Esophagus mucosa (tissue), 1 donor: ENCODE measurements around the gene ISCU. TPM values are rescaled to one million over a fixed set of nuclear protein-coding genes. Genes with fewer than 3 reads are reported as not detected.

ENCODE experiments used
- ATAC-seq: fragments of 200-7000 bp; cut with Tn5 transposase; one replicate; pipeline ENCODE4 v1.9.1; 2020
- total RNA-seq: library from RNA; stranded (reverse); gene quantifications from one replicate; pipeline ENCODE4 v1.2.4, GENCODE V29; 2023
- donor health status: DM: yes; HTN: yes; CAD: no.

The ISCU gene
- total RNA-seq, 1 donor from 2014 or later = 51.2 TPM

DNA sequence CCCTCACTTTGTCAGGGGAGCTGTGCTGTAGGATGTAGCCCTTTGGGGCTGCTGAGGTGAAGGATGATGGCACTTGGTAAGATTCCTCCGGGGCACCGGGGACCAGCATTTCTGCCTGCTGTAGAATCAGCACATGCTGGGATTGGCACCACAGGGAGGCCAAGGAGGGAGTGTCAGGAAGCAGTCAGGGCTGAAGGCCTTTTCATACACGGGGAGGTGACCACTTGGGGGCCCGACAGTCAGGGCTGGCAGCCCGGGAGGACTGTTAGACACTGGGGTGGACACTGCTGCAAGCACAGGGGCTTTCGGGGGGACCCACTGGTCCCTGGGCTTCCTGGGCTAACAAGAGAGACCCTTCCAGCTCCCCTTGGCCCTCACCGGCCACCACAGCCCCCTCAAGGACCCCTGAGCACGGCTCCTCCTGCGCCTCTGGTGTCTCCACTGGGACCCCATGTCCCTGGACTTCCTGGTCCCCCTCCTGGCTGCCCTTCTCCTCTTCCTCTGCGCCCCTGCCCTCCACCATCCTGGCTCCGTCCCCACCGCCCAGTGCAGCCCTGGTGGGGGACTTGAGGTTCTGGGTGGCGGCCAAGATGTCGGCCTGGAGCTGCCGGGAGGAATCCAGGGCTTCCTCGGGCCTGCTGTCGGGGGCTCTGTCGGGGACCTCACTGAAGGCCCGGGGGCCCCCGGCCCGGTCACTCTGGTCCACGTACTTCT lies 29.0 kb downstream of the ISCU start:
- ATAC-seq = no peak

DNA sequence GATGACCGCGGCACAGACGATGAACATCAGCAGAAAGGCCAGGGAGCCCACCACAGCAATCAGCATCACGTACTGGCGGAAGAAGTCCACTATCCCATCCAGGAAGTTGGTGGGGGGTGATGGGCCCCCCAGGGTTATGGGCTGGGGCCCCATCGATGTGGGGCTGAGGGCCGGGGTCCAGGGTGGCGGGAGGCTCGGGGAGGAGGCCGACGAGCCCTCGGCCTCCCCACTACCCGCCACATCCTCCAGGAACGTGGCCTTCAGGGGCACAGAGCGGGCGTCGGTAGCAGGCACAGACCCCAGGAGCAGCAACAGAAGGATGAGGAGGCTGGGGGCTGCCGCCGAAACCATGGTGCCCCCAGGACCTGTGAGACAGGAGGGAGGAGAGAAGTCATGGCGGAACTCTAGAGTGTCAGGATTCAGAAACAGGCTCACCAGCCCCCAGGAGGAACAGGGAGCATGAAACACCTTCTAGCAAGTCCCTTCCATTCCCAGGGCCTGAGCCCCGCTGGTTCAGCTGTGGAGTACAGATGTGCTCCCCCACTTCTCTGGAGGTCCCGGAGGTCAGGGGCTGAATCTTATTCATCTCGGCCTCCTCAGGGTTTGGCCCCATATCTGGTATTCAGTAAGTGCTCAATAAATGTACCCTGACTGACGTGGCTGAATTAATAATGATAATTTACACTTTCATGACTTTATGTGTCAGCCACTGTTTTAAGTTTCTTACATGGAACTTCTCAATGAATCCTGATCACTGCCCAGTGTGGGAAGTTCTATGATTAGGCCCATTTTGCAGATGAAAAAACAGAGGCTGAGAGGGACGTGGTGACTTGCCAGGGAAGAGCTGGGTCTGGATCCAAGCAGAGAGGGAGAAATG lies 29.9 kb downstream of the ISCU start:
- ATAC-seq = no peak

DNA sequence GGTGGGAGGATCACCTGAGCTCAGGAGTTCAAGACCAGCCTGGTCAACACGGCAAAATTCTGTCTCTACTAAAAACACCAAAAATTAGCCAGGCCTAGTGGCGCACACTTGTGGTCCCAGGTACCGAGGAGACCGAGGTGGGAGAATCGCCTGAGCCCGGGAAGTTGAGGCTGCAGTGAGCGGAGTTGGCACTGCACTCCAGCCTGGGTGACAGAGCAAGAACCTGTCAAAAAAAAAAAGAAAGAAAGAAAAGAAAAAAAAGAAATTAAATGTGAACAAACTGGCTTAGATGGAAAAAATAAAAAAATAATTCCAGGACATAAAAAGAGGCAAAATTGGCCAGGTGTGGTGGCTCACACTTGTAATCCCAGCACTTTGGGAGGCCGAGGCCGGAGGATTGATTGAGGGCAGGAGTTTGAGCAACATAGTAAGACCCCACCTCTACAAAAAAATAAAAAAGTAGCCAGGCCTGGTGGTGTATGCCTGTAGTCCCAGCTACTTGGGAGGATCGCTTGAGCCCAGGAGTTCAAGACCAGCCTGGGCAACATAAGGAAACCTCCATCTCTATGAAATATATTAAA lies 32.0 kb downstream of the ISCU start:
- ATAC-seq = no peak

DNA sequence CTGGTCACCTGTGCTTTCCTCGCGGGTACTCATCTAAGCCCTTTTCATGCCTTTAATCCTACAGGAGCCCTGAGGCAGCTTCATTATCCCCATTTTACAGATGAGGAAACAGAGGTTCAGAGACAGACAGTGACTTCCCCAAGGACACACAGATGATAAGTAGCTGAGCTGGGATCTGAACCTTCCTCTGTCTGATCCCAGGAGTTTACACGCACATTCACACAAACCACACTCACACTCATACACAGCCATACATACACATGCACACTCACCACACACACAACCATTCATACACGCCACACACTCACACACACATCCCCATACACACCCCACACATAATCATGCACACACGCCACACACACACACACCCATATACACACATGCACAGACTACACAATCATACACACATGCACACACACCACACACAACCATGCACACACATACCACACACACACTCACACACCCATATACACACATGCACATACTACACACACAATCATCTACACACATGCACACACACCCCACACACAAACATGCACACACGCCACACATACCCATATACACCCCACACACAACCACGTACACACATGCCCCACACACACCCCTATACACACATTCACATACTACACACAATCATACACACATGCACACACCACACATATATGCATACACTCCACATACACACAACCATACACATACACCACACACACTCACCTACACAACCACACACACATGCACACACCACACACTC lies 32.7 kb downstream of the ISCU start:
- ATAC-seq = no peak

DNA sequence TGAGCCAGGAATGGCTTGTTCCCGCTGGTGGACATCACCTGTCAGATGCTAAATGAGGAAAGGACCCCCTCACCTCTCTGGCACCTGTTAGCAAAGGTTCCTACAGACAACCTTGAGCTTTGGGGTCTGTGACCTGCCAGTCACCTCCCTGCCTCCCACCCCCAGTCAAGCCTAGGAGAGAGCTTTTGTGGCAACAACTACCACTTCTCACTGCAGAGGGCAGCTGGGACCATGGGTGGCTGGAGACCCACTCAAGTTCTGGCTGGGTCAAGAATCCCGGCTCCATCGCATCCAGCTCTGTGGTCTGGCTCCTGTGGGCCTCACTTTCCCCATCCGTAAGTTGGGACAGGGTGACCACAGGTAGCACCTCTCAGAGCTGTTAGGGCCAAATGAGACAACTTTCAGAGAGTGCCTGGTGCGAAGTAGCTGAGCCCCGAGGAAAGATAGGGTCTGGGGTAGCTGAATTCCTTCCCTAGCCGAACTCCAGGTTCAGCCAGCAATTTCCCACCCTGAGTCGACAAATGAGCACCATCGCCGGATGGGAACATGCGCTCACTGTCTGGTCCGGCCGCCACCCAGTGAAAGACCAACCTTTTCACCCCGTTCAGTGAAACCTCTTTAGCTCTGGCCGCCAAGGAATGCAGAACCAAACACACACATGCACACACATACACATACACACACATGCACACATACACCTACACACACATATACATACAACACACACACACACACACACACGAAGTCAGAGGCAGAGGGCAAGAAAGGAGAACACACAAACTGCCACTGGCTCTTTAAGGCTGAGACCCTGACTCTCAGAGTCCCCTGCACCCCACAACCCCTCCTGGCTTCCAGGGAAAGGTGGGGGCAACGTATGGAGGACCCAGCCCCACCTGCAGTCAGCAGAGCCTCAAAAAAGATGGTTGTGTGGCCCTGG lies 33.6 kb downstream of the ISCU start:
- no peak for ATAC-seq

DNA sequence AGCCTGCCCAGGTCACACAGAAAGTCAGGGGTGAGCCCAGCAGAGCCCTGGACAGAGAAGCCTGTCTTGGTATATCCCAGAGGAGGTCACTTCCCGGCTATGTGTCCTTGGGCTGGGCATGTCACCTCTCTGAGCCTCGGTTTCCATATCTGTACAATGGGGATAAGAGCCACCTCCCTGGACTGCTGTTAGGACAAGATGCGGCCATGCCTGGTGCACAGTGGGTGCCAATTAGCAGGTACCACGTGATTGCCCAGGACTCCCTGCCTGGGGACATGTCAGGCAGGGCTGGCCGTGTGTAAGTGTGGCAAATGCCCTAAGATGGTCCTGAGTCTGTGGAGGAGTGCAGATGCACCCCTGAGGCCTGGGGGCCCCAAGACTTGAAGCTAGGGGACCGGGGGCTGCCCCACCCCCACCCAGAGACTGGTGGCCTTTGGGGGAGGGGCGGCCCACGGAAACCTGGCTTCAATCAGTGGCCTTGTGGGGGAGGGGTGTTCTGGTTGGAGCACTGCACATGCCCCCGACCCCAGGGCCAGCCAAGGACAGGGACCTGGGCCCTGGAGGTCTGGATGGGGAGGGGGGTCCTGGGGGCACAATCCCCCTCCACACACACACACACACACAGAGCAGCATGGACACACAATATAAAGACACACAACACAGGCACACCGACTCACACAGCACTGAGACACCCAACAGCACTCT lies 34.6 kb downstream of the ISCU start:
- peak; percentile 16 for ATAC-seq

DNA sequence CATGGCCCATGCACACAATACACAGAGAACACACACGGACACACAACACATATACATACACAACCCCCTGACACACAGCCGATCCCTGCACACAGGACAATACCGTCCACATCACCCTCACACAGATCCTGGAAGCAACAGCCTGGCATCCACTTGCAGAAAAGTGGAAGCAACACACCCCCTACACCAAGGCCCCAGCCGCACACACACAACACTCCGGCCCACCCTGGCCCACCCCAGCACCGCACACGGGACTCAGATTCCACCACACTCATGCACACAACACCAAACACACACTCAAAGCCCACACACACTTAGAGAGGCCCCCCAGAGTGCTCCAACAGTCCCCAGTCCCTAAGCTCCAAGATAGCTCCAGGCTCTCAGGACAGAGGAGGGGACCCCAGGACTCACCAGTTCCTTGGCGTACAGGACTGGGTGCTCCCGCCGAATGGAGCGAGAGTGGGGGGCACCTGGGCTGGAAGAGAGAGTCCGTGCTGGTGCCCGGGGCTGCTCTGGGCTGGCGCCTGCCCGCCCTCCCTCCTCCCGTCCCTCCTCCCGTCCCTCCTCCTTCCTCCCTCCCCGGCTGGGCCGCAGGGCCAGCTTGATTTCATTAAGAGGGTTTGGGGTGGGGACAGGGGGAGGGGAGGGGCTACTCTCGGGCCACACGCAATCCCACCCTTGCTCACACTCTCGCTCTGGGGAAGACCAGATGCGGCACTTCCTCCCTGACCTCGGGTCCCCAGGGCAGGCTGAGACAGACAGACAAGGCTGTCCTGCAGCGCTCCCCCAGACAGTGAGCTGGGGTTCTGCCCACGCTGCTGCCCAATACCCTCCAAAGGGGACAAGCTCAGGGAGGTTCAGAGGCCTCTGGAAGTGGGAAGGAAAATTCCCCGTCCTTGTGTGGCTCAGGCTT lies 35.4 kb downstream of the ISCU start, which contains the start of gene TMEM119:
TMEM119 (minus strand) TSS at position 526 of the 913 bp plus-strand sequence. CDS start 5,701 bp downstream, outside the sequence.
- peak; percentile 18 for ATAC-seq

DNA sequence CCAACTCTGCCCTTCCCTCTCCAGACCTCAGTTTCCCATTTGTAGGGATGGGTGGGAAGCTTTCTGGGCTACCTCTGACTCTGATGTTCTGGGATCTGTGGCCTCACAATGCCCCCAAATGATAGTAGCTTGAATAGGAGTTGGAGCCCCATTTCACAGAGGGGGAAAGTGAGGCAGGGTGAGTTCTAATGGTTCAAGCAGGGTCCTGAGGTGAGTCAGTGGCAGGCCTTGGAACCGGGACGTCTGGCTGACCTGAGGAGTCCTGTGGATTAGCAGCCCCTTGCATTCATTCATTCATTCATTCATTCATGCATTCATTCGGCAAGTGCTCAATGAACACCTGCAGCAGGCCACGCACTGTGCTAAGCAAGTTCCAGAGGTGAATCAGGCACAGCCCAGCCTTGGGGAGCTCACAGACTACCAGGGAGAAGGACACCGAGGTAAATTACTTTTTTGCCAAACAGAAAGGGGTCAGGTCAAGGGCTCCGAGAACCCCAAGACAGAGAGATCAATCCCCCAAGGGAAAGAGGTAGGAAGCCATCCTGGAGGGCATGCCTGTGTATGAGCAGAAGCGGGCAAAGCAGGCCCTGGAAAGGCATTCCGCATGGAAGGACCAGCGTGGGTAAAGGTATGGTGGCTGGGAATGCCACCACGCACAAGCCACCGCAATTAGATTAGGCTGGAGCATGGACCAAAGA lies 36.3 kb downstream of the ISCU start:
- no peak for ATAC-seq

DNA sequence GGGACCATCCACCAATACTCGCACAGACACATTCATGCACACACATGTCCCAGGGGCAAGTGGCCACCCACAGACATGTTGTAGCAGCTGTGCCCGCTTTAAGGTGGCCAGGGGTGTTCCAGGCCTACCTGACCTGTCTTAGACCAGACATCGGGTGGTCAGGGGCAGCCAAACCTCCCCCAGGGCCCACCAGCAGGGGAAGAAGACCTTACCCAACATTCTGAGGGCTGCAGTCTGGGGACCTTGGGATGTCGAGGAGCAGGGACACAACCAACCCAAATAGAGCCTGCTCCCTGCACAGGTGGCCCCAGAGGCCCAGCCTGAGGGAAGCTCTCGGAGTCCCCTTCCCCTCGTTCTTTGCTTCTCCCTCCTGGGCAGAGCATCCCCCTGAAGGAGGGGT lies 37.1 kb downstream of the ISCU start:
- no peak for ATAC-seq

DNA sequence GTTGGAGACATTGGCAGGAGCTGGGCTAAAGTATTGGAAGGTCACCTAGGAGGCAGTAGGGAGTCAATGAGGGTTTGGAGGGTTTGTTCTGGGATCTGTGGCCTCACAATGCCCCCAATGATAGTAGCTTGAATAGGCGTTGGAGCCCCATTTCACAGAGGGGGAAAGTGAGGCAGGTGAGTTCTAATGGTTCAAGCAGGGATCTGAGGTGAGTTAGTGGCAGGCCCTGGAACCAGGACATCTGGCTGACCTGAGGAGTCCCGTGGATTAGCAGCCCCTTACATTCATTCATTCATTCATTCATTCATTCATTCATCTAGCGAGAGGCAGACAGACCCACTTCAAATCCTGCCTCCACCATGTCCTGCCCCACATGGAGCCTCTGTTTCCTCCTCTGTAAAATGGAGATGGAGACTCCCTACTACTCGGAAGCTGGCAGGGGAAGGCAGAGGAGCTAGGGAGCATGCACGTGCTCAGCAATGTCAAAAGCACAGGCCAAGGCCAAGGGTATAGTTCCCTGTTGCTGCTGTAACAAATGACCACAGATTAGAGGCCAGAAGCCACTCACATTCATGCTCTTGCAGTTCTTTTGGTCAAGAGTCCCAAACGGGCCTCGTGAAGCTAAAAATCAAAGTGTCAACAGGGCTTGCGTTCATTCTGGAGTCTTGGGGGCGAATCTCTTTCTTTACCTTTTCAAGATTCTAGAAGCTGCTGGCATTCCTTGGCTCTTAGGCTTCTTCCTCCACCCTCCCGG lies 37.7 kb downstream of the ISCU start:
- no peak for ATAC-seq

DNA sequence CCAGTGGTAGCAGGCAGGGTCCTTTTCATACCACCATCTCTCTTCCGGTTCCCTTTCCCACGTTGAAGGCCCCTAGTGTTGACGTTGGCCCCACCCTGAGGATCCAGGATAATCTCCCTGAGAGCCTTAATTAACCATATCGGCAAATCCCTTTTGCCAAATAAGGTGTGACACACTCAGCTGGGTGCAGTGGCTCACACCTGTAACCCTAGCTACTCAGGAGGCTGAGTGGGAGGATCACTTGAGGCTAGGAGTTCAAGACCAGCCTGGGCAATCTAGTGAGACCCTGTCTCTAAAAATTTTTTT lies 38.3 kb downstream of the ISCU start:
- ATAC-seq = no peak

DNA sequence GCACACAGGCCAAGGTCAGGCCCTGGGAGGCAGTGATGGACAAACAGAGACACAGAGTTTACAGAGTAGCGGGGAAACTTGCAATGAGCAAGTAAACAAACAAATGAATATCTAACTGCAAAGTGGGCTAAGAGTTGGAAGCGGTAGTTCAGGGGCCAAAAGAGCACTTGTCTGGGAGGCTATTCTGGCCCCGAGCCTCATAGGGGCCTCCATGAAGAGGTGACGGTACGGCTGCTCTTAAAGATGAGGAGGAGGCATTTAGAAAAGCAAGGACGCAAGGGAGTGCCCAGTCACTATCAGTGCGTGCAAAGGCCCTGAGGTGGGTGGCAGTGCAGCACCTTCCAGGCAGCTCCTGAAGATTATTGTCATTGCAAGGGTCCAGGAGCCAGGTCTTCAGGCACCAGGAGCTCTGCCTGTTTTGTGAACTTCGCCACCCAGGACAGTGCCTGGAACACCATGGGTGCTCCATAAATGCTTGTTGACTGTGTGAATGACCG lies 39.9 kb downstream of the ISCU start:
- ATAC-seq = no peak

DNA sequence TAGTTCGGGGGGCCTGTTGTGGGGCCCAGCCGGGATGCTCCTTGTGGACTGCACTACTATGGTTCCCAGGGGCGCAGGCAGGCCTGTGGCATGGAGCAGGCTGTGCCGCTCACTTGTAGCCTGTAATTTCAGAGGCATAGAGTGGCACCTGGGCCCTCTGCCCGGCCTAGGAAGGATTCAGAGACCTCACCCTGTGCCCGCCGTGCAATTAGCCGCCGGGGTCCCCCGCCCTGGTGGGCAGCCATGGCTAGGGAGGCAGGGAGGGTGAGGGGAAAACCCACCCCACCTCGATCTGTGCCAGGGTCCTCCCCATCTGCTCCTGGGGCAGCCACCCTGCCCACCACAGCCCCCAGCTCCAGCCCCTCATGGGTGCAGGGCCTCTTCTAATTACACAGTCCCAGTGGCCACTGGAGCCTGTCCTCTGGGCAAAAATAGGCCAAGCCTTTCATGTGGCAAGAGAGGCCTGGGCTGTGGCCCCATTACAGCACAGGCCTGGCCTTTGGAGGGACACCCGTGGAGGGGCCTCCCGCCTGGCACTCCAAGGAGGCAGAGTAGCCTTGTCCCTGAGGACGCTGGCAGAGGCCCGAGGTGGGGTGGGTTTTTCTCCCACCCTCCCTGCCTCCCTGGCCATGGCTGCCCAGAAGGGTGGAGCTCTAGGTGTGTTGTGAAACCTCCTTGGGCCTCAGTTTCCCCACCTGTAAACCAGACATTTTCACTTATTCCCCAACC lies 40.7 kb downstream of the ISCU start:
- no peak for ATAC-seq

DNA sequence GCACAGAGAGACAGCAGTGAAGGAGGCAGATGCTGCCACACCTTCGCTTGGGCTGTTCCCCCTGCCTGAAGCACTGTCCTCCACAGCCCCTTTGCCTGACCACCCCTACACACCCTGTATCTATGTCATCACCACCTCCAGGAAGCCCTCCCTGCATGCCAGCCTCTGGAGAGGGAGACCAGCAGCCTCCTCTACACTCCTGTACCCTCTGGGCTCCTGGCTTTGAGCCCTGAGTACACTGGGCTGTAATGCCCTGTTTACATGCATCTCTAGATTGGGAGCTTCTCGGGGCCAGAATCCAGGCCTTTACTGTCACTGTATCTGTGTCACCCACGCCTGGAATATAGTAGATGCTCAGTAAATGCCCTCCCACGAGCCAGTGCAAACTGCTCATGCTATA lies 41.3 kb downstream of the ISCU start:
- no peak for ATAC-seq

DNA sequence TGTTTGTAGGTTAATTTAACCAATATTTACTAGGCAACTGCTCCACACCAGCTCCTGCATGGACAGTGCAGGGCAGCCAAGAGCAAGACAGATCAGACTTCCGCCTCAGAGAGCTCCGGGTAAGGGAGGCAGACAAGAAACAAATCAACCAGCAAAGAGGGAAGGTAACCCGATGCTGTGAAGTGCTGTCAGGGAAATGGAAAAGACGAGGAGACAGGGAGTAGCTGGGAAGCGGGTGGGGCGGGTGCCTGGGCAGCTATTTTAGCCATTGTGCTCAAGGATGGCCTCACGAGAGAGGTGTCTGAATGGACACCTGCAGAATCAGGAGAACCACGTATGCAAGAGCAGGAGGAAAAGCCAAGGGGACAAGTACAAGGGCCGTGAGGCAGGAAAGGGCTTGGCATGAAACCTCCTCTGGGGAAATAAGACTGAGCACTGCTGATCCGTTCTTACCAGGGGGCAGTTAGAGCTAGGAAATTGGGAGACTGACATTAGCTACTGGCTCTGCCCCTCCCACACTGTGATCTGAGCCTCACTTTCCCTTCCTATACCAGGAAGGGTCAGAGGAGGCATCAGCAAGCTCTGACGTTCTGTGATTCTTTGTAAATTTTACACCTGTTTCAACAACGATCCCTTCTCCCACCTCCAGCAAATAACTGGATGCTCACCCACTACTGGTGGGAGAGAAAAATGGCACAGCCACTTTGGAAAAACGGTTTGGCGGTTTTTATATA lies 42.0 kb downstream of the ISCU start:
- ATAC-seq = no peak

DNA sequence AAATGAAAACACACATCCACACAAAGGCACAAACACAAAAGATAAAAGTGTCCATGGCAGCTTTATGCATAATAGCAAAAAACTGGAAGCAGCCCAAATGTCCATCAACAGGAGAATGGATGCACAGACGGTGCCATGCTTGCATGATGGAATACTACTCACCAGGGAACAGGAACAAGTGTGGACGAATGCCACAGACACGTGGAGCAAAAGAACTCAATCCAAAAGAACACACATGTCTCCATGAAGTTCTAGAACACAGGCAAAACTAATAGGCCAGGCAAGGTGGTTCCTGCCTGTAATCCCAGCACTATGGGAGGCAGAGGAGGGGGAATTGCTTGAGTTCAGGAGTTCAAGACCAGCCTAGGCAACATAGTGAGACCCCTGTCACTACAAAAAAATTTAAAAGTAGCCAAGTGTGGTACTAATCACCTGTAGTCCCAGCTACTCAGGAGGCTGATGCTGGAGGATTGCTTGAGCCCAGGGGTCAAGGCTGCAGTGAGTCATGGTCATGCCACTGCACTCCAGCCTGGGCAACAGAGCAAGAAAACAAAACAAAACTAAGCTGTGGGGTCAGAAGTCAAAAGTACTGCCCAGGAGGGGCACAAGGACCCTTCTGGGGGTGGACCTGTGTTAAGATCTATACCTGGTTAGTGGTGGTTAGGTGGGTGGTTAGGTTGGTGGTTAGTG lies 42.7 kb downstream of the ISCU start:
- no peak for ATAC-seq
